ENCODE data around the gene EIPR1.

DNA sequence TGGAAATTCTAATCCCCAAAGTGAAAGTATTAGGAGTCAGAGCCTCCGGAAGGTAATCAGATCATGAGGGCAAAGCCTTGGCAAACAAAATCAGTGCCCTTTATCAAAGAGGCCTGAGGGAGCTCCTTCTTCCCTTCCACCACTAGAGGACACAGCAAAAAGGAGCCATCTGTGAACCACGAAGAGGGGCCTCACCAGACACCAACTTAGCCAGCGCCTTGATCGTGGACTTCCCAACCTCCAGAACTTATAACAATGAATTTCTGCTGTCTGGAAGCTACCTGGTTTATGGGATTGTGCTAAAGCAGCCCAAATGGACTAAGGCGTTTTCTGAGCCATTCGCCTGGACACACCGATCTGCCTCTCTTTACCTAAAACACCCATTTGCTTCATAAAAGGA is 133.1 kb downstream of the EIPR1 start:
- no peak for TF ChIP-seq ZNF260 (CRISPR knock-in tag; IDR thresholded peaks at IDR 0.05; ENCODE audit: borderline replicate concordance, low read depth)
- no peak for TF ChIP-seq CTCF (CRISPR knock-in tag; IDR thresholded peaks at IDR 0.05)
- no peak for TF ChIP-seq CBFB (CRISPR knock-in tag; IDR thresholded peaks at IDR 0.05)
- TF ChIP-seq CENPT (CRISPR knock-in tag; IDR thresholded peaks at IDR 0.05; ENCODE audit: low read depth) = no peak
- TF ChIP-seq ZNF414 (CRISPR knock-in tag; IDR thresholded peaks at IDR 0.05) = no peak
- TF ChIP-seq SRSF1 (optimal IDR thresholded peaks at IDR 0.05; ENCODE audit: low read depth, low read length) = no peak
- no peak for TF ChIP-seq CEBPB (IDR thresholded peaks at IDR 0.05; ENCODE audit: borderline replicate concordance, low read depth, low read length)
- no peak for TF ChIP-seq SETDB1 (CRISPR knock-in tag; IDR thresholded peaks at IDR 0.05; ENCODE audit: borderline replicate concordance)
- TF ChIP-seq ZNF644 (CRISPR knock-in tag; IDR thresholded peaks at IDR 0.05; ENCODE audit: low read depth) = no peak

Measured in HepG2 (cell line).